Heart left ventricle (tissue), 13 donors: ENCODE measurements around the gene TLE4.

Experiments
- POLR2A ChIP-seq, 2 donors: fragments of 450-650 bp; IDR thresholded peaks; one replicate each; pipeline ENCODE4 v1.6.1; 2017; ENCODE audit warnings: antibody characterized with exemption in 2 of 2, mild to moderate bottlenecking in 2 of 2, moderate library complexity in 2 of 2
- TF ChIP-seq, protein P1 (sequence below), 12 donors: fragments of 200-600 bp; sonication (generic) in 4 of 12; IDR thresholded peaks; one replicate each; pipeline versions ENCODE4 v1.5.0 to v1.8.0; 2018 to 2022; ENCODE audit warnings: antibody characterized with exemption in 12 of 12, mild to moderate bottlenecking in 5 of 12
- donor health status: ischemic (EF 13 %, LVEDD 7.1; RV severe dilation, severe dysfunction).
- donor health status: DM: no; HTN: yes; CAD: no.
- donor health status: DM: no; HTN: no; CAD: no.
- donor health status: ischemic (EF 25% LVEDD 6.9; RV normal size, moderate dysfunction).
- donor health status: ischemic (EF 25% LVEDD 5.7; RV mildly dilated, moderate dysfunction).
- donor health status: ischemic (EF 35%, LVEDD 5.7; RV mildly dilated, moderate dysfunction).
- donor health status: nonischemic (EF 11% LVEDD 7.7; RV severe dilation, severe dysfunction).
- donor health status: DM: yes; HTN: yes; CAD: no.
- donor health status: PGD.
- donor health status: ischemic (EF 29% LVEDD 5.4; RV normal size, mild dysfunction).
- donor health status: nonischemic (EF 23%, LVEDD 6.1; RV moderate dilation, normal function).

DNA sequence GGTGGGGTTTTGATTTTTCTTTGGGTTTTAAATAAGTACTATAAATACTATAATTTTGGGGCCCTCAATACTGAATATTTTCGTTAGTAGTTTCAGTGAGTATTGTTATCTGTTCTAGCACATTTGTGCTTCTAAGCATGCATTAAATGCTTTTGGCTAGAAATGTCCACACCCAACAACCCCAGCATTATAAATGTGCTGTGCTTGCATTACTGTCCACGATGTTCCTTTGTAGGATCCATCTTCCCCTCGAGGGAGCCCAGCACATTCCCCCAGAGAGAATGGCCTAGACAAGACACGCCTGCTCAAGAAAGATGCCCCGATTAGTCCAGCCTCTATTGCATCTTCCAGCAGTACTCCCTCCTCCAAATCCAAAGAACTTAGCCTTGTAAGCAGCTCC is 134.7 kb downstream of the TLE4 start:
- TF ChIP-seq, protein P1, sequence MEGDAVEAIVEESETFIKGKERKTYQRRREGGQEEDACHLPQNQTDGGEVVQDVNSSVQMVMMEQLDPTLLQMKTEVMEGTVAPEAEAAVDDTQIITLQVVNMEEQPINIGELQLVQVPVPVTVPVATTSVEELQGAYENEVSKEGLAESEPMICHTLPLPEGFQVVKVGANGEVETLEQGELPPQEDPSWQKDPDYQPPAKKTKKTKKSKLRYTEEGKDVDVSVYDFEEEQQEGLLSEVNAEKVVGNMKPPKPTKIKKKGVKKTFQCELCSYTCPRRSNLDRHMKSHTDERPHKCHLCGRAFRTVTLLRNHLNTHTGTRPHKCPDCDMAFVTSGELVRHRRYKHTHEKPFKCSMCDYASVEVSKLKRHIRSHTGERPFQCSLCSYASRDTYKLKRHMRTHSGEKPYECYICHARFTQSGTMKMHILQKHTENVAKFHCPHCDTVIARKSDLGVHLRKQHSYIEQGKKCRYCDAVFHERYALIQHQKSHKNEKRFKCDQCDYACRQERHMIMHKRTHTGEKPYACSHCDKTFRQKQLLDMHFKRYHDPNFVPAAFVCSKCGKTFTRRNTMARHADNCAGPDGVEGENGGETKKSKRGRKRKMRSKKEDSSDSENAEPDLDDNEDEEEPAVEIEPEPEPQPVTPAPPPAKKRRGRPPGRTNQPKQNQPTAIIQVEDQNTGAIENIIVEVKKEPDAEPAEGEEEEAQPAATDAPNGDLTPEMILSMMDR (IDR thresholded peaks at IDR 0.05) = no peak
- no peak for TF ChIP-seq POLR2A (IDR thresholded peaks at IDR 0.05)
